GM20000 (cell line): ENCODE measurements around the gene ENOSF1.

Source experiments
- DNase-seq: peaks from one replicate; pipeline ENCODE4 v3.0.0; 2012; ENCODE audit warnings: low spot score
- CTCF ChIP-seq: IDR thresholded peaks from 2 replicates; pipeline ENCODE4 v1.5.1; 2012; ENCODE audit warnings: mild to moderate bottlenecking, control low read depth; ENCODE audit errors: extremely low read depth, missing control alignments

Gene ENOSF1

DNA sequence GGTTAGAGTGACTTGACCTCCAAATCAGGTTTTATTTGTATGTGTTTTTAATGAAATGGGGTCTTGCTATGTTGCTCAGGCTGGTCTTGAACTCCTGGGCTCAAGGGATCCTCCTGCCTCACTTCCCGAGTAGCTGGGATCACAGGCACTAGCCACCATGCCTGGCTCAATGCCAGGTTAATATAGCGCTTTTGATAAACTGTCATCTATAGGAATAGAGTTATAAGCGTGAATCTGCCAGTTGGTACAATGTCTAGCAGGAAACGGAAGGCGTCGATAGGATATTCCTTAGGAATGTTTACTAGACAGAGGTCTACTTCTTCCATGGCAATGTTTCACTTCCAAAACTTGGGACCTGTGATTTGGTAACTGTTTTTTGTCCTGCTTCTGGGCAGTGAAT is 90.1 kb downstream of the ENOSF1 start:
- DNase-seq: no peak

DNA sequence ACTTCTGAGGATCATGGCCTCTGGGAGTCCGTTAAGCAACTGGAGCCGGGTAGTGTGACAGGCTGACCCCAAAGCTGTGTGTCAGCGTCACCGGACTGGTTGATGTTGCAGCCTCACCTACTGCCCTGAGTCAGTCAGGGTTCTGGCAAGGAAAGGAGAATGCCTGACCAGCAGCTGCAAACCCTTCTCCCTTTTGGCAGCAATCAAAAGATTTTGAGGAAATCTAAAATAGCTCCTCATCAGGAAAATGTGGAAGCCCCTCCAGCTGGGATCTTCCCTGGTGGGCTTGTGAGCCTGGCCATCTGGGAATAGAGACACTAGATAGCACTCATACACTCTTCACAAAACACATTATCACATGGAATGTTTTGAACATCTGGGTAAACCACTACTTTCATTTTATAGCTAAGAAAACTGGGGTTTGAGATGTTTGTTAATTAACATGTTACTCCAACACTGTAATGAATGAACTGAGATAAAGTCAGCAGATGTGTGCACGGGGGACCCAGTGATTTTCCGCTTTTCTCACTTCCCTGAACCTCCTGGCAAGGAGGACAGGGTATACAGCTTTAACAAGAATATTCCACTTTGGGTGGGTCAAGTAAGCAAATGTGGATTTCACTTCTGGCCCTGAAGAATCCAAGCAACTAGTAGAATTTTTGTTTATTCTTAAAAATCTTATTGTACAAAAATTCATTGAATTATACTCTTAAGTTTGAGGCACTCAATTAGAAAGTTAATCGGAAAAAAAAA is 91.0 kb downstream of the ENOSF1 start:
- no peak for DNase-seq
- TF ChIP-seq CTCF: no peak

More for the DNA sequence above, 90.1 kb downstream of the ENOSF1 start:
- no peak for TF ChIP-seq CTCF
